VCaP (cell line): Measurements from ENCODE around the gene KAT6B.

ENCODE experiments used
- H3K27ac ChIP-seq: fragments of 450-650 bp; 2 replicates; pipeline ENCODE4 v1.5.1; 2017
- CTCF ChIP-seq: fragments of 450-650 bp; conservative IDR thresholded peaks from 2 replicates; pipeline ENCODE4 v1.5.1; 2017; ENCODE audit warnings: mild to moderate bottlenecking, moderate library complexity

The KAT6B gene

GRCh38 chr10:74852381-74852780, 26.0 kb downstream of the KAT6B start:
- TF ChIP-seq CTCF, result no peak
- H3K27ac ChIP-seq, result peak overlapping the region; percentile 46

DNA sequence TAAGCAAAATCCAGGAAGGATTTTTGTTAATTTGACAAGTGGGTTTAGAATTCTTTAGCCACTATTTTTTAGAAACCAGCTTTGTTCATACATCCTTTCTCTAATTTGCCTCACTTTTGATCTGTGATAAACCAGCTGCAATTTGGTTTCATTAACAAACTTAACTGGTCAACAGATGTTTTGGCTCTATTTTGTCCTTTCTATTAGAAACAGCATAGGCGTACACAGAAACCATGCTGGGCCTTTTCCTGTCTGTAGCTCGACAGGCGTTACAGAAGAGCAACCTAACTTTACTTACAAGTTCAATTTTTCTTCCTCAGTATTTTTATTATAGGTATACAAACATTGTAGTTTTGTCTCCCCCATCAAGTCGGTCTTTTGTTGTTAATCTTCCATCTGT, 28.2 kb downstream of the KAT6B start:
- no peak for TF ChIP-seq CTCF

DNA sequence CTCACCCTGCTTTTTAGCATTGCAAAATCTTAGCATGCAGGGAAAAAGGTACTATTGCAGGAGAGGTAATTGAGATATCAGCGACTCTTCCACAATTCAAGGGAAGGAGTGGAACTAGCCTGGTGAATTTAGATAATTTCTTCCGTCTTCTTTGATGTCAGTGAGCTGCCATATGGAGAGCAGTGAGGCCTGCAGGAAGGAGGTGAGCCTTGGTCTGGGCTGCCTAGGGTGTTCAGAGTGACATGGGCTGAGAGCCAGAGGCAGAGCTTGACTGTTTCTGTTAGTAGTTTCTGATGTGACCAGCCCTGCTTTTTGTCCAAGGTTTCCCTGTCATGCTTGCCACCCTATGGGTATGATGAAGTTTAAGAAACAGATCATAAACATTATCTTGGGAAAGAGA, 28.6 kb downstream of the KAT6B start:
- no peak for TF ChIP-seq CTCF
- H3K27ac ChIP-seq, result peak overlapping the region; percentile 17; the same call in 1 of the 2 replicates

More for the DNA sequence above, 28.2 kb downstream of the KAT6B start:
- H3K27ac ChIP-seq, result peak overlapping the region; percentile 17; the same call in 1 of the 2 replicates

GRCh38 chr10:74855439-74855838, 29.0 kb downstream of the KAT6B start:
- no peak for TF ChIP-seq CTCF
- H3K27ac ChIP-seq, result peak overlapping the region; percentile 17; the same call in 1 of the 2 replicates

GRCh38 chr10:74856940-74857339, 30.5 kb downstream of the KAT6B start:
- no peak overlapping the region for H3K27ac ChIP-seq
- TF ChIP-seq CTCF, result no peak

GRCh38 chr10:74857586-74857985, 31.2 kb downstream of the KAT6B start:
- H3K27ac ChIP-seq, result no peak overlapping the region
- TF ChIP-seq CTCF, result no peak

- TF ChIP-seq CTCF, result no peak
- H3K27ac ChIP-seq, result no peak overlapping the region
These were observed 33.1 kb downstream of the KAT6B start for GRCh38 chr10:74859546-74859945.
